OCI-LY3 (cell line): Measurements from ENCODE around the gene ELMO2.

Experiments
- H2AFZ ChIP-seq: fragments of 200-600, 300-600 bp; shearing (Covaris generic); 2 replicates; pipeline ENCODE4 v1.6.0; 2014; ENCODE audit warnings: antibody characterized with exemption, low read depth, low read length
- H3K27ac ChIP-seq: fragments of 200-600, 300-600 bp; sonication (generic); 2 replicates; pipeline ENCODE4 v1.5.1; 2014; ENCODE audit warnings: mild to moderate bottlenecking, low read length, moderate library complexity, mixed read lengths
- H3K27me3 ChIP-seq: fragments of 200-600, 300-600 bp; sonication (generic); 2 replicates; pipeline ENCODE4 v1.6.1; 2014; ENCODE audit warnings: low read depth, low read length, mixed read lengths
- H3K36me3 ChIP-seq: fragments of 200-600, 300-600 bp; sonication (generic); replicated peaks from 2 replicates; pipeline ENCODE3; 2014; ENCODE audit warnings: low read depth, low read length, mixed read lengths
- H3K4me1 ChIP-seq: fragments of 300-600, 200-600 bp; sonication (generic); 2 replicates; pipeline ENCODE4 v1.6.1; 2014; ENCODE audit warnings: low read length, mixed read lengths
- H3K4me2 ChIP-seq: fragments of 200-600, 300-600 bp; sonication (generic); 2 replicates; pipeline ENCODE4 v1.6.1; 2014; ENCODE audit warnings: low read length, mixed read lengths
- H3K4me3 ChIP-seq: fragments of 300-600, 200-600 bp; sonication (generic); 2 replicates; pipeline ENCODE4 v1.5.1; 2014; ENCODE audit warnings: antibody characterized with exemption, mild to moderate bottlenecking, low read length, moderate library complexity
- H3K79me2 ChIP-seq: fragments of 300-600, 200-600 bp; shearing (Covaris generic); 2 replicates; pipeline ENCODE4 v1.6.1; 2014; ENCODE audit warnings: mild to moderate bottlenecking, low read length, mixed read lengths
- H3K9ac ChIP-seq: fragments of 300-600, 200-600 bp; shearing (Covaris generic); 2 replicates; pipeline ENCODE4 v1.6.0; 2014; ENCODE audit warnings: mild to moderate bottlenecking, low read length, moderate library complexity
- H3K9me3 ChIP-seq: fragments of 200-600, 300-600 bp; shearing (Covaris generic); 2 replicates; pipeline ENCODE4 v1.6.1; 2014; ENCODE audit warnings: low read length, mixed read lengths; ENCODE audit not compliant: insufficient read depth
- H4K20me1 ChIP-seq: fragments of 200-600, 300-600 bp; sonication (generic); 2 replicates; pipeline ENCODE4 v1.6.1; 2016; ENCODE audit warnings: low read length, mixed read lengths; ENCODE audit not compliant: insufficient read depth
- EZH2phosphoT487 ChIP-seq: fragments of 200-600 bp; shearing (Covaris generic); IDR thresholded peaks from 2 replicates; pipeline ENCODE4 v1.6.1; 2018; ENCODE audit warnings: antibody characterized with exemption, mixed run types, low read depth
- TF ChIP-seq, protein P1 (sequence below): fragments of 200-600, 300-600 bp; sonication (generic); IDR thresholded peaks from 2 replicates; pipeline ENCODE4 v1.5.1; 2014; ENCODE audit warnings: antibody characterized with exemption, low read length, low read depth

ELMO2 gene

DNA sequence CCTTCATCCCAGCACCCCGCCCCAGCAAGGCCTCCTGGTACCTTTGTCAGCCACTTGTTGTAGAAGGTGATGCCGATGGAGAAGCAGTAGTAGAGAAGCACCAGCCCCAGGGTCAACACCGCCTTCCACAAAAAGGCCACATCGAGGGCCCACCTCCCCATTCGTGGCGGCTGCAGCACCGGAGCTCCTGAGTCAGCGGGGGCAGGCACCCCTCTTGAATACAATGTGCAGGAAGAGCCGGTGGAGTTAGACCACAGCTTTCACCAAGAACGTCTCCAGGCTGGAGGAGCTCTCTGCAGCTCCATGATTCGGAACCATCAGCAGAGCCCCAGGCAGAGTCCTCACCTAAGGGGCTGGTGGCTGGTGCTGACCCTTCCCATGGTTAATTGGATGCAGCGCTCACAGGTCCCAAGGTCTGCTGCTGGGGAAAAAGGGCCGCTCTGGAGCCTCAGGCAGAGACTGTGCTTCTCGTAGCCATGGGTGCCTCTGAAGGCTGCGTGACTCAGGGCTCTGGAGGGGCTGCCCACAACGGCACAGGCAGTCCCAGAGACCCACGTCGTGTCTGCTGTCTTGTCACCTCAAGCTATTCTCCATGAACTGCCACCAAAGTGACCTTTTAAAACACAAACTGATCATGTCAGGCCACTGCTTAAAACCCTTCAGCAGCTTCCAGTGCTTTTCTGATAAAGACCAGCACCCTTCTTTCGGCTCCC lies 47.9 kb downstream of the ELMO2 start:
- Histone ChIP-seq H3K27ac (0 out of 2 replicates have a peak overlapping the region, but pooled peaks have one; percentile 0), H3K9me3 (no peaks in the 10 kb centered on the region), H3K79me2 (peaks cover 34% of the 10 kb centered on the region), H3K4me1 (peaks cover 31% of the 10 kb centered on the region), H3K36me3 (peaks cover 21% of the 10 kb centered on the region), H3K9ac (no peak overlapping the region), H2AFZ (no peak overlapping the region), H3K4me2 (peak overlapping the region; percentile 74), H3K27me3 (no peaks in the 10 kb centered on the region), H4K20me1 (peaks cover 61% of the 10 kb centered on the region), H3K4me3 (peak overlapping the region; percentile 56; the same call in 1 of the 2 replicates)
- TF ChIP-seq, protein P1, sequence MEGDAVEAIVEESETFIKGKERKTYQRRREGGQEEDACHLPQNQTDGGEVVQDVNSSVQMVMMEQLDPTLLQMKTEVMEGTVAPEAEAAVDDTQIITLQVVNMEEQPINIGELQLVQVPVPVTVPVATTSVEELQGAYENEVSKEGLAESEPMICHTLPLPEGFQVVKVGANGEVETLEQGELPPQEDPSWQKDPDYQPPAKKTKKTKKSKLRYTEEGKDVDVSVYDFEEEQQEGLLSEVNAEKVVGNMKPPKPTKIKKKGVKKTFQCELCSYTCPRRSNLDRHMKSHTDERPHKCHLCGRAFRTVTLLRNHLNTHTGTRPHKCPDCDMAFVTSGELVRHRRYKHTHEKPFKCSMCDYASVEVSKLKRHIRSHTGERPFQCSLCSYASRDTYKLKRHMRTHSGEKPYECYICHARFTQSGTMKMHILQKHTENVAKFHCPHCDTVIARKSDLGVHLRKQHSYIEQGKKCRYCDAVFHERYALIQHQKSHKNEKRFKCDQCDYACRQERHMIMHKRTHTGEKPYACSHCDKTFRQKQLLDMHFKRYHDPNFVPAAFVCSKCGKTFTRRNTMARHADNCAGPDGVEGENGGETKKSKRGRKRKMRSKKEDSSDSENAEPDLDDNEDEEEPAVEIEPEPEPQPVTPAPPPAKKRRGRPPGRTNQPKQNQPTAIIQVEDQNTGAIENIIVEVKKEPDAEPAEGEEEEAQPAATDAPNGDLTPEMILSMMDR: no peak
- no peak for TF ChIP-seq EZH2phosphoT487

DNA sequence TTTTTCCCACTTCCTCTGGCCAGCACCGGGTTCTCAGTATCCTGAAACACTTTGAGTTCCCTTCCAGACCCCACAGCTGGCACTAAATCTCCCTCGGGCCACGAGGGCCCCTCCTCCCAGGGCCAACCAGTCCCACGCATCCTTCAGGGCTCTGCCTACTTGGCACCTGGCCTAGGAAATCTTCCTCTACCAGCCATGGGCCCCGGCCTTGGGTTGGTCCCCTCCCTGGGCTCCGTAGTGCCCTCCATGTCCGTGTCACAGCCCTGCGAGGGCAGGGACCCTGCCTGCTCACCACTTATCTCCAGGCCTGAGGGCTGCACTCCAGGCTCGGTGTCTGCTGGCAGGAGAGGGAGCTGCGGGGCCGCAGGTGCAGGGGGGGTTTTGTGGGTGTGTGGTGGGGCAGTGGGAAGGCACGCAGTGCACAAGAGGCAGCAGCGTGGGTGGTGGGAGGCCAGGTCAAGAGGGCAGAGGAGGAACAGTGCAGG lies 49.3 kb downstream of the ELMO2 start:
- no peaks in the 10 kb centered on the region for H3K9me3 ChIP-seq
- H4K20me1 ChIP-seq: peaks cover 49% of the 10 kb centered on the region
- H3K9ac ChIP-seq: no peak overlapping the region
- H3K27ac ChIP-seq: no peak overlapping the region
- H3K79me2 ChIP-seq: peaks cover 19% of the 10 kb centered on the region
- H3K4me2 ChIP-seq: no peak overlapping the region
- H3K36me3 ChIP-seq: peaks cover 18% of the 10 kb centered on the region
- H3K27me3 ChIP-seq: no peaks in the 10 kb centered on the region
- no peak overlapping the region for H3K4me3 ChIP-seq
- no peak for TF ChIP-seq EZH2phosphoT487
- TF ChIP-seq, protein P1: no peak
- peaks cover 24% of the 10 kb centered on the region for H3K4me1 ChIP-seq
- no peak overlapping the region for H2AFZ ChIP-seq

DNA sequence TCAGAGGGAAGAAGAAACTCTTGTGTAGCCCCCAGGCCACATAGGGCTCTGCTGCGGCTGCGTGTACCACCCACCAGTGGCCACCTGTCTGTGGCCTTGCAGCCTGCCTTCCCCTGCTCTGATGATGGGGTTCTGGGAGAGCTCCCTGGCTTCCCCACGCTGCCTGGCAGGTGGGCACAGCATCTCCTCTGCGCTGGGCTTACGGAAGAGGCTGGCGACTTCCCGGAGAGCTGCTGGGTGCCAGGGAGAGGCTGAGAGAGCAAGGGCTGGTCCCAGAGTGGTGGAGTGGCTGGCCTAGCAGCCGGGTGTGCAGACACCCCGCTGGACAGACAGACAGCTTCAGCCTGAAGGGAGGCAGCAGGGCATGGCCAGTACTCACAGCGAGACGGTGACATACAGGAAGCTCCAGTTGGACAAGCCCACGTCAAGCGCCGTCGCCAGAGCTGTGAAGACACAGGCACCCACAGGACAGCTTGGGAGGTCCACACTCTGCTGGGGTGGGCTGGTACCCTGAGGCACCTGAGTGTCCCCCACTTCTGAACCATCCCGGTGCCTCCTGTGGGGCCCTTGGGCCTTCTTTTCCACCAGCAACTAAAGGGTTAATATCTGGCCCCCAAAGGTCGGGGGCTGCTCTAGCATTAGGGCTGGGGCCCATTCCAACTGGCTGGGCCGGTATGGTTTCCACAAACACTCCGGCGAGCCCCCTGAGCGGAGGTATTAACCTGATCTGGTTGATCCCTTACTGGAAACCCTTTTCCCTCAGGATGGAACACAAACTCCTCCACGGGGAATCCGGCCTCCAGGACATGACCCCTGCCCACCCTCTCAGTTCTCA lies 50.0 kb downstream of the ELMO2 start:
- Histone ChIP-seq H3K27ac (no peak overlapping the region), H4K20me1 (peaks cover 45% of the 10 kb centered on the region), H3K27me3 (no peaks in the 10 kb centered on the region), H3K9ac (no peak overlapping the region), H3K4me3 (no peak overlapping the region), H3K4me1 (peaks cover 24% of the 10 kb centered on the region), H3K9me3 (no peaks in the 10 kb centered on the region), H3K4me2 (no peak overlapping the region), H3K36me3 (peaks cover 22% of the 10 kb centered on the region), H2AFZ (no peak overlapping the region), H3K79me2 (peaks cover 13% of the 10 kb centered on the region)
- TF ChIP-seq, protein P1: no peak
- no peak for TF ChIP-seq EZH2phosphoT487

DNA sequence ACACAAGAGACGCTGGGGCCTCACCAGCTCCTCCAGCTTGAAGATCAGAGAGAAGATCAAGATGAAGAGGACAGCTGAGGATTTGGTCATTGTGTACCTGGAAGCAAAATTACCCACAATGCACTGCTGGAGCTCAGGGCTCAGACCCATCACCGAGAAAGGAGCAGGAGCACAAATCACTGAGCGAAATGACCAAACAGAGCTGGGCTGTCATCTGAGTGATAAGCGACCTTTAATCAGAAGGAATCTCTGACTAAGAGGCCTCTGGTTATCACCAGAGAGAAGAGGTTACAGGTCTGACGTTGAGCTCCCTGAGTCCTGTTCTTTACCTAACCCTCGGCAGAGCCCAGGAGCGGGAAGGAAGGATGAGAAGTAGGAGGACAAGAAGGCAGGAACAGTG lies 50.6 kb downstream of the ELMO2 start:
- Histone ChIP-seq H3K27ac (no peak overlapping the region), H3K4me1 (peaks cover 22% of the 10 kb centered on the region), H3K9me3 (no peaks in the 10 kb centered on the region), H3K79me2 (peaks cover 7% of the 10 kb centered on the region), H3K27me3 (no peaks in the 10 kb centered on the region), H3K4me3 (no peak overlapping the region), H2AFZ (no peak overlapping the region), H3K4me2 (no peak overlapping the region), H3K36me3 (peaks cover 24% of the 10 kb centered on the region), H3K9ac (no peak overlapping the region), H4K20me1 (peaks cover 41% of the 10 kb centered on the region)
- TF ChIP-seq EZH2phosphoT487: no peak
- TF ChIP-seq, protein P1: no peak
